T-helper 1 cell treated with Interleukin-12 subunit alpha and Interleukin-12 subunit beta and Interleukin-4 antibody, amounts not matched to agents 30 μg/mL and 1 μg/mL, for 36 hours (primary cell): ENCODE data around the gene ZNF594.
"Not testable (repeated sequence)": the region's sequence is repeated elsewhere in the genome, so short reads cannot be mapped to it uniquely, and the experiment has no call there.

ENCODE experiments used
- H3K27ac Mint-ChIP-seq: one replicate; pipeline ENCODE4 v1.8.0; 2021; ENCODE audit warnings: mild to moderate bottlenecking, mixed read lengths
- H3K27me3 Mint-ChIP-seq: one replicate; pipeline ENCODE4 v1.8.0; 2021; ENCODE audit warnings: low read depth, mixed read lengths
- H3K36me3 Mint-ChIP-seq: one replicate; pipeline ENCODE4 v1.8.0; 2021; ENCODE audit warnings: low read depth, mixed read lengths
- H3K4me1 Mint-ChIP-seq: one replicate; pipeline ENCODE4 v1.8.0; 2021; ENCODE audit warnings: low read depth, mixed read lengths
- H3K4me3 Mint-ChIP-seq: one replicate; pipeline ENCODE4 v1.8.0; 2021; ENCODE audit warnings: mild to moderate bottlenecking, moderate library complexity, mixed read lengths
- H3K9me3 Mint-ChIP-seq: one replicate; pipeline ENCODE4 v1.8.0; 2021; ENCODE audit warnings: mixed read lengths

The ZNF594 gene

GRCh38 chr17:5179003-5179402 lies 12.7 kb downstream of the ZNF594 start:
- Mint-ChIP-seq H3K9me3 (peaks cover 67% of the 10 kb centered on the region), H3K27ac (no peak overlapping the region), H3K27me3 (no peaks in the 10 kb centered on the region), H3K4me3 (no peak overlapping the region), H3K4me1 (no peaks in the 10 kb centered on the region), H3K36me3 (peaks cover 50% of the 10 kb centered on the region)

GRCh38 chr17:5175027-5175426 lies 16.6 kb downstream of the ZNF594 start:
- not testable (repeated sequence) for H3K4me3 Mint-ChIP-seq, H3K27ac Mint-ChIP-seq, H3K4me1 Mint-ChIP-seq, H3K27me3 Mint-ChIP-seq
- Mint-ChIP-seq H3K36me3 (peaks cover 19% of the 10 kb centered on the region), H3K9me3 (peaks cover 48% of the 10 kb centered on the region)

GRCh38 chr17:5165791-5166564 lies 25.7 kb downstream of the ZNF594 start:
- H3K27me3 Mint-ChIP-seq, H3K9me3 Mint-ChIP-seq, H3K4me1 Mint-ChIP-seq, H3K4me3 Mint-ChIP-seq, H3K27ac Mint-ChIP-seq, H3K36me3 Mint-ChIP-seq: not testable (repeated sequence)

GRCh38 chr17:5164436-5164835 lies 27.2 kb downstream of the ZNF594 start:
- Mint-ChIP-seq H3K27me3 (peaks cover under 1% of the 10 kb centered on the region), H3K4me3 (no peak overlapping the region), H3K9me3 (peaks cover 4% of the 10 kb centered on the region), H3K27ac (no peak overlapping the region), H3K36me3 (no peaks in the 10 kb centered on the region), H3K4me1 (no peaks in the 10 kb centered on the region)

- not testable (repeated sequence) for H3K4me1 Mint-ChIP-seq, H3K27ac Mint-ChIP-seq, H3K4me3 Mint-ChIP-seq, H3K36me3 Mint-ChIP-seq, H3K9me3 Mint-ChIP-seq
- peaks cover 19% of the 10 kb centered on the region for H3K27me3 Mint-ChIP-seq
Measured at GRCh38 chr17:5161793-5162192, 29.9 kb downstream of the ZNF594 start.

GRCh38 chr17:5160702-5161101 lies 31.0 kb downstream of the ZNF594 start:
- H3K36me3 Mint-ChIP-seq, H3K4me1 Mint-ChIP-seq, H3K9me3 Mint-ChIP-seq, H3K4me3 Mint-ChIP-seq, H3K27ac Mint-ChIP-seq: not testable (repeated sequence)
- H3K27me3 Mint-ChIP-seq: peaks cover 19% of the 10 kb centered on the region

GRCh38 chr17:5146122-5146521 lies 45.5 kb downstream of the ZNF594 start:
- peaks cover 19% of the 10 kb centered on the region for H3K27me3 Mint-ChIP-seq
- H3K36me3 Mint-ChIP-seq, H3K4me1 Mint-ChIP-seq, H3K4me3 Mint-ChIP-seq, H3K9me3 Mint-ChIP-seq, H3K27ac Mint-ChIP-seq: not testable (repeated sequence)

- H3K4me1 Mint-ChIP-seq, H3K27ac Mint-ChIP-seq, H3K36me3 Mint-ChIP-seq, H3K4me3 Mint-ChIP-seq, H3K9me3 Mint-ChIP-seq: not testable (repeated sequence)
- H3K27me3 Mint-ChIP-seq: peaks cover 15% of the 10 kb centered on the region
Measured at GRCh38 chr17:5142877-5143276, 48.8 kb downstream of the ZNF594 start.

- Mint-ChIP-seq H3K27me3 (no peaks in the 10 kb centered on the region), H3K4me3 (no peak overlapping the region), H3K36me3 (no peaks in the 10 kb centered on the region), H3K9me3 (no peaks in the 10 kb centered on the region), H3K27ac (no peak overlapping the region), H3K4me1 (no peaks in the 10 kb centered on the region)
Measured at GRCh38 chr17:5139458-5139732, 52.3 kb downstream of the ZNF594 start.

GRCh38 chr17:5138616-5139457 lies 52.8 kb downstream of the ZNF594 start:
- H3K27me3 Mint-ChIP-seq: no peaks in the 10 kb centered on the region
- H3K27ac Mint-ChIP-seq: no peak overlapping the region
- H3K4me3 Mint-ChIP-seq: no peak overlapping the region
- H3K4me1 Mint-ChIP-seq: no peaks in the 10 kb centered on the region
- H3K9me3 Mint-ChIP-seq: no peaks in the 10 kb centered on the region
- no peaks in the 10 kb centered on the region for H3K36me3 Mint-ChIP-seq

GRCh38 chr17:5138198-5138544 lies 53.5 kb downstream of the ZNF594 start:
- not testable (repeated sequence) for H3K9me3 Mint-ChIP-seq, H3K36me3 Mint-ChIP-seq, H3K27ac Mint-ChIP-seq, H3K4me3 Mint-ChIP-seq, H3K4me1 Mint-ChIP-seq, H3K27me3 Mint-ChIP-seq

- H3K4me3 Mint-ChIP-seq, H3K9me3 Mint-ChIP-seq, H3K27ac Mint-ChIP-seq, H3K27me3 Mint-ChIP-seq, H3K36me3 Mint-ChIP-seq, H3K4me1 Mint-ChIP-seq: not testable (repeated sequence)
Measured at GRCh38 chr17:5137511-5138197, 54.0 kb downstream of the ZNF594 start.

GRCh38 chr17:5136580-5137412 lies 54.9 kb downstream of the ZNF594 start:
- H3K4me1 Mint-ChIP-seq, H3K27me3 Mint-ChIP-seq: not testable (repeated sequence)

GRCh38 chr17:5135726-5136579 lies 55.7 kb downstream of the ZNF594 start:
- Mint-ChIP-seq H3K4me3 (no peak overlapping the region), H3K9me3 (no peaks in the 10 kb centered on the region), H3K36me3 (no peaks in the 10 kb centered on the region), H3K27me3 (no peaks in the 10 kb centered on the region), H3K27ac (no peak overlapping the region), H3K4me1 (no peaks in the 10 kb centered on the region)

More at GRCh38 chr17:5136580-5137412, 54.9 kb downstream of the ZNF594 start:
- H3K36me3 Mint-ChIP-seq, H3K9me3 Mint-ChIP-seq, H3K27ac Mint-ChIP-seq, H3K4me3 Mint-ChIP-seq: not testable (repeated sequence)
